HCT116 (cell line): ENCODE data around the gene MTG2.

ENCODE experiments used
- CEBPB ChIP-seq: IDR thresholded peaks from 2 replicates; pipeline ENCODE4 v1.6.1; 2012; ENCODE audit warnings: low read depth
- CTCF ChIP-seq, 3 experiments: fragments of 200-600 bp in 1 of 3; sonication (generic) in 1 of 3; IDR thresholded peaks in 2 of 3; conservative IDR thresholded peaks in 1 of 3; 2 replicates each; pipeline ENCODE4 v1.5.1; 2012 to 2017; ENCODE audit warnings: low read depth in 2 of 3, low read length in 2 of 3, antibody characterized with exemption in 1 of 3, borderline replicate concordance in 1 of 3, control low read depth in 1 of 3, mild to moderate bottlenecking in 1 of 3, mixed read lengths in 1 of 3, mixed run types in 1 of 3, moderate library complexity in 1 of 3; ENCODE audit not compliant: insufficient read depth in 1 of 3
- TCF7L2 ChIP-seq: IDR thresholded peaks from 2 replicates; pipeline ENCODE4 v1.7.0; 2011; ENCODE audit warnings: borderline replicate concordance, inconsistent platforms; ENCODE audit not compliant: insufficient read depth, insufficient read length; ENCODE audit errors: extremely low read depth
- ZFX ChIP-seq: fragments of 450-650 bp; IDR thresholded peaks from 2 replicates; pipeline ENCODE4 v1.6.1; 2017

GRCh38 chr20:62160253-62160652, 22.6 kb upstream of the MTG2 start:
- TF ChIP-seq CEBPB (no peak), TCF7L2 (no peak), ZFX (no peak), CTCF (IDR thresholded peaks at IDR 0.05 in 2 of 3, conservative IDR thresholded peaks at IDR 0.05 in 1 of 3; ENCODE audit: borderline replicate concordance in 1 of 3, insufficient read depth in 1 of 3, low read depth in 2 of 3, low read length in 2 of 3) (no peak)
